Fibroblast of the aortic adventitia (primary cell): Measurements from ENCODE around the gene ACYP2. TPM values are rescaled to one million over a fixed set of nuclear protein-coding genes. Genes with fewer than 3 reads are reported as not detected.

Source experiments
- DNase-seq: peaks from one replicate; pipeline ENCODE4 v3.0.0-alpha.2; 2010; ENCODE audit warnings: low read depth
- H3K4me3 ChIP-seq: 2 replicates; pipeline ENCODE4 v1.5.1; 2011; ENCODE audit warnings: low read depth, mild to moderate bottlenecking, control low read depth, low read length, moderate library complexity
- CTCF ChIP-seq: IDR thresholded peaks from 2 replicates; pipeline ENCODE4 v1.5.1; 2011; ENCODE audit warnings: mild to moderate bottlenecking, low read length, control low read depth, inconsistent platforms; ENCODE audit not compliant: insufficient read depth
- total RNA-seq: library from RNA; depleted of rRNA; stranded (reverse); fragments of >200 nt; gene quantifications from 2 replicates; pipeline ENCODE4 v1.2.3, GENCODE V29; 2012; ENCODE audit warnings: low replicate concordance

Gene ACYP2
- total RNA-seq, 1 donor = 11.5 TPM

GRCh38 chr2:54183972-54184371 is 68.6 kb downstream of the ACYP2 start:
- DNase-seq = no peak
- H3K4me3 ChIP-seq = no peak overlapping the region
- no peak for TF ChIP-seq CTCF

GRCh38 chr2:54185105-54185504 is 69.7 kb downstream of the ACYP2 start:
- no peak for DNase-seq
- TF ChIP-seq CTCF = no peak
- no peak overlapping the region for H3K4me3 ChIP-seq

- no peak for TF ChIP-seq CTCF
- no peak overlapping the region for H3K4me3 ChIP-seq
- DNase-seq = no peak
These were observed 71.9 kb downstream of the ACYP2 start for GRCh38 chr2:54187331-54187730.

GRCh38 chr2:54189539-54189938 is 74.1 kb downstream of the ACYP2 start:
- DNase-seq = no peak
- TF ChIP-seq CTCF = no peak
- no peak overlapping the region for H3K4me3 ChIP-seq

GRCh38 chr2:54191361-54192135 is 76.1 kb downstream of the ACYP2 start:
- TF ChIP-seq CTCF = no peak
- no peak for DNase-seq

GRCh38 chr2:54194761-54195750 is 79.6 kb downstream of the ACYP2 start:
- no peak for TF ChIP-seq CTCF
- DNase-seq = no peak
- no peak overlapping the region for H3K4me3 ChIP-seq

More at GRCh38 chr2:54191361-54192135, 76.1 kb downstream of the ACYP2 start:
- H3K4me3 ChIP-seq = no peak overlapping the region
